Fibroblast of mammary gland (primary cell): ENCODE data around the gene BECN2.

Source experiments
- DNase-seq: peaks from one replicate; pipeline ENCODE4 v3.0.0-alpha.2; 2010; ENCODE audit warnings: low read depth
- H3K4me3 ChIP-seq: 2 replicates; pipeline ENCODE4 v1.5.1; 2011; ENCODE audit warnings: low read depth, mild to moderate bottlenecking, low read length, moderate library complexity; ENCODE audit not compliant: control insufficient read depth
- TF ChIP-seq, protein P1 (sequence below): conservative IDR thresholded peaks from 2 replicates; pipeline ENCODE4 v1.5.1; 2011; ENCODE audit warnings: low read depth, low read length, inconsistent platforms; ENCODE audit not compliant: control insufficient read depth, insufficient read depth

The BECN2 gene

DNA sequence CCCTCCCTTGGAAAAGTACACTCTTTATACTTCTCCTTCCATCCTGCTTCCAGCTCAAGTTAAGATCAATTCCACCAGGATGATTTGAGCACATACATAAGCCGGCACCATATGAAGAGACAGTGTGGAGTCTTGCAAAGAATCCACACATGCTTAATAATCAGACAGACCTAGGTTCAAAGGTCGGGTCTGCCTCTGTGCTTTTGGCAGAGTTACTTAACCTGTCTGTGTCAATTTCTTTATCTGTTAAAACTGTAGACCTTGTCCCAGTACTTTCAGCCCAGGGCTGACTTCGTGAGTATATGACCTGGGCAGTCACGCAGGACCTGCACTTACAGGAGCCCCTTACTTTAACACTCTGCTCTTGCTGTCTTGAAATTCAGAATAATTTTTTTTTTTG, 30.2 kb upstream of the BECN2 start:
- no peak overlapping the region for H3K4me3 ChIP-seq
- TF ChIP-seq, protein P1, sequence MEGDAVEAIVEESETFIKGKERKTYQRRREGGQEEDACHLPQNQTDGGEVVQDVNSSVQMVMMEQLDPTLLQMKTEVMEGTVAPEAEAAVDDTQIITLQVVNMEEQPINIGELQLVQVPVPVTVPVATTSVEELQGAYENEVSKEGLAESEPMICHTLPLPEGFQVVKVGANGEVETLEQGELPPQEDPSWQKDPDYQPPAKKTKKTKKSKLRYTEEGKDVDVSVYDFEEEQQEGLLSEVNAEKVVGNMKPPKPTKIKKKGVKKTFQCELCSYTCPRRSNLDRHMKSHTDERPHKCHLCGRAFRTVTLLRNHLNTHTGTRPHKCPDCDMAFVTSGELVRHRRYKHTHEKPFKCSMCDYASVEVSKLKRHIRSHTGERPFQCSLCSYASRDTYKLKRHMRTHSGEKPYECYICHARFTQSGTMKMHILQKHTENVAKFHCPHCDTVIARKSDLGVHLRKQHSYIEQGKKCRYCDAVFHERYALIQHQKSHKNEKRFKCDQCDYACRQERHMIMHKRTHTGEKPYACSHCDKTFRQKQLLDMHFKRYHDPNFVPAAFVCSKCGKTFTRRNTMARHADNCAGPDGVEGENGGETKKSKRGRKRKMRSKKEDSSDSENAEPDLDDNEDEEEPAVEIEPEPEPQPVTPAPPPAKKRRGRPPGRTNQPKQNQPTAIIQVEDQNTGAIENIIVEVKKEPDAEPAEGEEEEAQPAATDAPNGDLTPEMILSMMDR: no peak
- DNase-seq: no peak

DNA sequence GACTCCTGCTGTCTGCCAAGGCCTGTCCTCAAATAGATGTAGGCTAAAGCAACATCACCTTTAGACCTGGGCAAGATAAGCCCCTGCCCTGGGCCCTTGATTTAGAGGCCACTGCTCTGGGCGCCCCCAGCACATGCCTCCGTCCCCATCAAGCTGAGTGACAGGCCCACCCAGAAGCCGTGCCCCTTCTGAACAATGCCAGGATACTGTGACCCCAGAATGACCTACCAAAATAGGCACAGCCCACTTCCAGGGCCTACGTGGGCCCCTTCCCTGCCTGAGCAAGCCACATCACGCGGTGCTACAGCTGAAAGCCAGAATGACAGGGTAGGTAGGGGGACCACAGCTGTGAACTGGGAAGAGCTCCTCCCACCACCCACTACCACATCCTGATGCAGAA, 24.7 kb upstream of the BECN2 start:
- DNase-seq: no peak
- TF ChIP-seq, protein P1: no peak
- H3K4me3 ChIP-seq: no peak overlapping the region

DNA sequence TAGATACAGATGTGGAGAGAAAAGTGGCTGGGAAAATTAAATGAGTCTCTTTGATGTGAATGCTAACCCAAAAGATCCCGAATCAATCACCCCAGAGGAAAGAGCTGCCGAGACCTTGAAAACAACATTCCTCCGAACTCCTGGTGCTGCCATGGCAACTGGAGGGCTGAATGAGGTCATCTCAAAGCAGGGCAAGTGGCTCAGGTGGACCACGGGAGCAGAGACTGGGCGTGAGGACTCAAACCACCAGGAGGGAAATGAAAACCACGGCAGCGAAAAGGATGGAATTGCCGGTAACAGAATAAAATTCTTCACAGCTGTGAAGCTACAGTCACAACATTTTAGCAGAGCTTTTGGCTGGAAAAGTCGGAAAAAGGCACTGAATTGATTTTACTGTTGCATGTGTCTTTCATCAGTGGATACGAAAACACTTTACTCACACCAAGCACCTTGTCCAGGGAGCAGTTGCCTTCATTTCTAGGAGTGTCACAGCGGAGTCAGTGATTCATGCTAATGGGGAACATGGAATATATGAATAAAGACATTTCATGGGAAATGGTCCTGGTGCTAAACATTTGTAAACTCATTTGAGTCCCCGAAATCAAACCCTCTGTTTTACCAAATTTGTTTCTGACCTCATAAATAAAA, 23.2 kb upstream of the BECN2 start:
- peak; percentile 55 for DNase-seq
- TF ChIP-seq, protein P1: no peak
- H3K4me3 ChIP-seq: no peak overlapping the region

DNA sequence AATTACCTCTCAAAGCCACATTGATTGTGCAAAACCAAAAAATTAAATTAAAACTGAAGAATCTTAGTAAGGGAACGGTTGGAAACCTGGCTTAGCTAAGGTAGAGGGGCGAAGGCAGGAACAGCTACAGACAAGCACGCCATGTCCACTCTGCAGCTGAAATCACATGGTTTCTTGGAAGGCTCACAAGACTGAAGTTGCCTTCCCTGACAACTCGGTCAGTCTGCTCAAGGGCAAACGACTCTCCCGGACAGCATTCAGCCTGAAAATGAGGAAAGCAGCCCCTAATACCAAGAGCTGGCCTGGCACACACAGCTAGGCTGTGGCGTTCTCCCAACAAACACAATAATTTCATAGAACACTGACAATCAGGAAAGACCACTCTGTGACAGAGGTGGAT, 22.7 kb upstream of the BECN2 start:
- H3K4me3 ChIP-seq: no peak overlapping the region
- TF ChIP-seq, protein P1: no peak
- no peak for DNase-seq

DNA sequence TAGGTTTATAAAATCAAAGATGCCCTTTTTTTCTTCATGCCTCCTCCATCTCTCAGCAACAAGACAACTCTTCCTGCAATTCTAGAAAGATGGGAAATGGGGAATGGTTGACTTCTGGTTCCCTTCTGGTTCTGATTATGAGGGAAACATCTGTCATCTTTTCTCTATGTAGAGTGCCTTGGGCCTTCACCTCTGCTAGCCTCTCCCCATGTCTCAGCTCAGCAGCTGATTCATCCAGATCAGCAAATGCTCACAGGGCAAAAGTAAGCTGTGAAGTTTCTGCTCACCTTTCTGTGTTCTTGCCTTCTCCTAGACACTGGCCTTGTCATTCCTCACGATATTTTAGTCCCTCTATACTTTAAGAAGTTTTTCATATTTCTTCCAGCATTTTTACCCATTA, 17.8 kb upstream of the BECN2 start:
- H3K4me3 ChIP-seq: no peak overlapping the region
- DNase-seq: peak; percentile 47
- TF ChIP-seq, protein P1: no peak

DNA sequence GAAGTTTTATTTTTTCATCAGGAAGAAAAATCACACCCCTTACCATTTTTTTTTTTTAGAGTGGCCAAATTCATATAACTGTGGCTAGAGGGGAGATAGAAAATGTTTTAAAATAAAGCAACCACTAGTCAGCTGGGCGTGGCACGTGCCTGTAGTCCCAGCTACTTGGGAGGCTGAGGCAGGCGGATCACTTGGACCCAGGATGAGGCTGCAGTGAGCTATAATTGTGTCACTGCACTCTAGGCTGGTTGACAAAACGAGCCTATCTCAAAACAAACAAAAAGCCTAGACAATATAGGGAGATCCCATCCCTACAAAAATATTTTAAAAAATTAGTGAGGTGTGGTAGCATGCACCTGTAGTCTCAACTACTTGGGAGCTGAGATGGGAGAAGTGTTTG, 14.8 kb upstream of the BECN2 start:
- DNase-seq: no peak
- TF ChIP-seq, protein P1: no peak
- H3K4me3 ChIP-seq: no peak overlapping the region

DNA sequence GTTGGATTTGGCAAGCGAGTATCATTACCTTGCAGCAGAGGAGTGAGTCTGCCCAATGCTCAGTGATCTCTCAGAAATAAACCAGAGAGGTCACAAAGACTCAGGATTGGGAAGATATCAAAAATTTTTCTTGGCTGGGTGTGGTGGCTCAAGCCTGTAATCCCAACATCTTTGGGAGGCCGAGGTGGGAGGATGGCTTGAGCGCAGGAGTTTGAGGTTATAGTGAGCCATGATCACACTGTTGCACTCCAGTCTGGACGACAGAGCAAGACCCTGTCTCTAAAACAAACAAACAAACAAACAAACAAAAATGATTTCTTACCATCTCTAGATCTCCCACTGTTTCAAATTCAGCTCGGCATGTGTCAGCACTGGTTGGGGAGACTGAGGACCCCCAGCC, 13.3 kb upstream of the BECN2 start:
- no peak overlapping the region for H3K4me3 ChIP-seq
- TF ChIP-seq, protein P1: no peak
- no peak for DNase-seq
